Coronary artery (tissue), 2 donors: ENCODE data around the gene DIPK1C.

Experiments
- DNase-seq: peaks from one replicate; pipeline ENCODE4 v3.0.0-alpha.2; 2017; ENCODE audit warnings: low spot score
- H3K27ac ChIP-seq, 2 donors: fragments of 200-600 bp; sonication (generic); one replicate each; pipeline ENCODE4 v1.5.1; 2016 to 2019
- H3K4me3 ChIP-seq: fragments of 200-600 bp; sonication (generic); 2 replicates; pipeline ENCODE4 v1.5.1; 2016; ENCODE audit warnings: mild to moderate bottlenecking, moderate library complexity
- TF ChIP-seq, protein P1 (sequence below): fragments of 200-600 bp; sonication (generic); IDR thresholded peaks from one replicate; pipeline ENCODE4 v1.5.1; 2019; ENCODE audit warnings: antibody characterized with exemption

Gene DIPK1C

DNA sequence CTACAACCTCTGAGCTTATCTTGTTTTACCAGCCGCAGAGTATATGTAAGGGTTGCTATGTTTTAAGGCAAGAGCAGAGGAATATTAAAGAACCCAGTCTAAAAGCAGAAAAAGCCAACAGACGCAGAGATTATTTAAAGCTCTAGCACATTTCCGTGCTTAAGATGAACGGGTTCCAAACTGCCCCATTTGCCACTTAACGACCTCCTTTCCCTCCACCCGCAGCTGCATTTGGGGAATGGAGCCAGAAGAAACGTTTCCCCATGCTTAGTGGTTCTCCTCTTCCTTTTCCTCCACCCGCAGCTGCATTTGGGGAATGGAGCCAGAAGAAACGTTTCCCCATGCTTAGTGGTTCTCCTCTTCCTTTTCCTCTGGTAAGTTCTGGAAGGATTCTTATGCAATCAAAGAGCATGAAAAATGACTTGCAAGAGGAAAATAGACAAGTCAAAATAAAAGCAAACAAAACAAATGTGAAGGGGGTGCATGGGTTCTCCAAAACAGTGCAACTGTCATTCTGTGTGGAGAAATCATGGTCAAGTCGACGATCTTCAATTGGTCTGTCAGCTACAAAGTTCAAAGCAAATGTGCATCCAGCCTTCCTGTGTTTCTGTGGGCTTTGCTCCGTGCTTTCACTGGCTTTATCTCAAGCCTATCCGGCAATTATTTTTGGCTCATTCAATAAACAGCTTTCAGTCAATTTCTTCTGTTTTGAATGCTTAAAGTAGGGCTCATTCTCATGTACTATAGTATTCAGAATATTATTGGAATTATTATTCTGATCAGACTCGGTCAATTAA, 57.8 kb downstream of the DIPK1C start:
- Histone ChIP-seq H3K4me3 (peak overlapping the region; percentile 1), H3K27ac (no peak overlapping the region)
- TF ChIP-seq, protein P1, sequence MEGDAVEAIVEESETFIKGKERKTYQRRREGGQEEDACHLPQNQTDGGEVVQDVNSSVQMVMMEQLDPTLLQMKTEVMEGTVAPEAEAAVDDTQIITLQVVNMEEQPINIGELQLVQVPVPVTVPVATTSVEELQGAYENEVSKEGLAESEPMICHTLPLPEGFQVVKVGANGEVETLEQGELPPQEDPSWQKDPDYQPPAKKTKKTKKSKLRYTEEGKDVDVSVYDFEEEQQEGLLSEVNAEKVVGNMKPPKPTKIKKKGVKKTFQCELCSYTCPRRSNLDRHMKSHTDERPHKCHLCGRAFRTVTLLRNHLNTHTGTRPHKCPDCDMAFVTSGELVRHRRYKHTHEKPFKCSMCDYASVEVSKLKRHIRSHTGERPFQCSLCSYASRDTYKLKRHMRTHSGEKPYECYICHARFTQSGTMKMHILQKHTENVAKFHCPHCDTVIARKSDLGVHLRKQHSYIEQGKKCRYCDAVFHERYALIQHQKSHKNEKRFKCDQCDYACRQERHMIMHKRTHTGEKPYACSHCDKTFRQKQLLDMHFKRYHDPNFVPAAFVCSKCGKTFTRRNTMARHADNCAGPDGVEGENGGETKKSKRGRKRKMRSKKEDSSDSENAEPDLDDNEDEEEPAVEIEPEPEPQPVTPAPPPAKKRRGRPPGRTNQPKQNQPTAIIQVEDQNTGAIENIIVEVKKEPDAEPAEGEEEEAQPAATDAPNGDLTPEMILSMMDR: no peak
- no peak for DNase-seq

DNA sequence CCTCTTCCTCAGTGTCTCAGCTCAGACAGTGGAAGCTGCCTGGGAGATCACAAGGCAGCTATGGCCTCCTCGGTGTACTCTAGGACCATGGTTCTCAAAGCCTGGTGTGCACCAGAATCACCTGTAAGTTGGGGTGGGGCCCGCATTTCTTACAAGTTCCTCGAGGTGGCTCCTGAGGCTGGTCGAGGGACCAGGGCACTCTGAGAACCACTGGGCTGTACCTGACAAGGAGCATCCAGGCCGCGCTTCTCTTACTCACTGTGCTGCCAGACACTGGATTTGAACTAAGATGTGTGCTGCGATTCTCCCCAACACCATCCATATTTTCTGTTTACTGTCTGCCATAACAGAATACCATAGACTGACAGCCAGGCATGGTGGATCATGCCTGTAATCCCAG, 59.5 kb downstream of the DIPK1C start:
- no peak for DNase-seq
- TF ChIP-seq, protein P1: no peak
- H3K4me3 ChIP-seq: no peak overlapping the region
- H3K27ac ChIP-seq: no peak overlapping the region

DNA sequence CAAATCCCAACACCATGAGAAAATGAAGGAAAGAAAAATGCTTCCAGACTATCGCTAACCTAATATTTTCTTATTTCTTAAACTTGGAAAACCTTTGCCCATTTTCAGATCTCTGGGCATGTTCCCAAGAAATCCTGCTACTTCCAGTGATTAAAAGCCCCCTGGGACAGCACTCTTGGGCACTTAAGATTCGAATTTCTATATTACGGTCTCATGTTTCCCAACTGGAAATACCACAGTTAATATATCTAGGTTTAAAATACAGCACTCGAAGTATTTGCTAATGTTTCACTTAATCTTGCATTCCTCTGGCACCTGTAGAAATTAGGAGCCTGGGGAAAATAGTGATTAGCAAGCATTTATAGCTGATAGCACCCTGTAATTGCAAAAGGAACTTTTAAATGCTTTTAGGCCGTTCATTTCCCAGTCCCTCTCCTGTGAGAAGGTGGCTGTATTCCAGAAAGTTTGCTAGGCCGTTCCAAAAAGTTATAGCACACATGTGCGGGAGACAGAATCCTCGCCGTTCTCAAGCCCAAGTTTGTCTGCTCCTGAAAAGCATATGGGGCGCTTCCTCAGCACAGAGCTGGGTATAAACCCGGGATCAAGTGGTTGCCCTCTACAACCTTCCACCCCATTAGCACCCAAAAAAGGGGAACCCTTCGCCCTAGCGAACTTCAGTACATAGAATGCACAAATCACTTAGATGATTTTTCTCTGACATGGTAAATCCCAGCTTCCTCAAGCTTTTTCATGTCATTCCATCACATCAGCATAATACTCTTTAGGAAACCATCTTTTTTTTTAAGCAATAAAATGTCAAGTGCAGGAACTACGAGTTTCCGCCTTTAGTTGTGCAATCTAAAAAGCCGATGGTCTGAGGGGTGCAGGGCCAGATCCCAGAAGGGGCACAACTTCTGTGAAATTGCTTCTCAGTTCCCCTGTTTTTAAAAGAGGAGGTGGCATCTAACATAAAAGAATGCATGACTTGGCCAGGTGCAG, 60.6 kb downstream of the DIPK1C start:
- Histone ChIP-seq H3K4me3 (peak overlapping the region; percentile 38), H3K27ac (peak overlapping the region; percentile 51 to 71)
- no peak for DNase-seq
- TF ChIP-seq, protein P1: no peak

DNA sequence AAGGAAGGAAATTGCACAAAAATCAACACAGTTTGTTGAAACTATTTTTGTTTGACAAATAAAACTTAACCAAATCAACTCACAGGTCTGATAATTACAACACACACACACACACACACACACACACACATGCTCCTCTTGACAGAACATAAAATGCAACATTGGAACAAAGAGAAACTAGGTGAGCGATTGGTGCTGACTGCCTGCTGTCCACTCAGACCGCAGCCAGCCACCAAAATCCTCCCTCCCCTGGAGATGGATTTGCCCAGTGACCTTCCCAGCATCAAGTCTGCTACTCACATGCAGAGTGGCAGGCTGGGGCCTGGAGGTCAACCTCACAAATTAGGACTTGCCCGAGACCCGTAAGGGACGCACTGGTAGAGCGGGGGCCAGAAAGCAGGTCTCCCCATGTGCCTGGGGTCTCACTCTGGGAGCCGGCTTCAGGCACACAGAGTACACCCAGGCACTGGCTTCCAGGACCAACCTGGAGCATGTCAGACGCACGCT, 61.4 kb downstream of the DIPK1C start:
- TF ChIP-seq, protein P1: no peak
- H3K27ac ChIP-seq: peak overlapping the region; percentile 51 to 71
- peak overlapping the region; percentile 38 for H3K4me3 ChIP-seq
- no peak for DNase-seq

DNA sequence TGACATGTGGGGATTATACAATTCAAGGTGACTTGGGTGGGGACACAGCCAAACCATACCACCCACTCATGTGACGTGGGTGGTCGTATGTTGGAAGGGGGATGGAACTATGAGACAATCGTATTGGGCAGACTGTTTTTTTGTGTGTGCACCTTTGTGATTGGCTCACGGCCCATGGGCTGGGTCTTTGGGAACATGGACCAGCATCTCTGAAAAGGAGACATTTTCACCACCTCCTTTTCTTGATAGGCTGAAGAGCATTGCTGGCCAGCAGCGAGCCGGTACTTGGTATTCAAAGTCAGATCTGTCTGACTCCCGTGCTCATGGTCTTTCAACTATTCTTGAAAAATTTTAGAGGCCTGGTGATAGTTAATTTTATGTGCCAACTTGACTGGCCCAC, 62.1 kb downstream of the DIPK1C start:
- TF ChIP-seq, protein P1: no peak
- DNase-seq: no peak

DNA sequence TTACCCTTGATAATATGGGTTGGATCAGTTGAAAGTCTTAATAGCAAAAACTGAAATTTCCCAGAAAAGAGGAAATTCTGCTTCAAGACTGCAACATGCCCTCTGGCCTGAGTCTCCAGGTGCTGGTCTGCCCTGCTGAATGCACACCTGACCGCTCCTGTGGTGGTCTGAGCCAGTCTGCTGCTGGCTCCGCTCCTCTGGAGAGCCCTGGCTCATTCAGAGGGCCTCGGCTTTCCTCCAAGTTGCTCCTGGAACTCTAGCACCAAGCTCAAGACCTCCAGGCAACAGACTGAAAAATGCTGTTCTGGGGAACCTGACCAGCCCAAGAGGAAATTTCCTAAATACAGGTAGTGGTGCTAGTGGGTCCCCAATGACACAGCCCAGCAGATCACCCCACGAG, 64.8 kb downstream of the DIPK1C start:
- TF ChIP-seq, protein P1: no peak
- H3K27ac ChIP-seq: no peak overlapping the region
- DNase-seq: no peak
- H3K4me3 ChIP-seq: no peak overlapping the region

More for the DNA sequence above, 62.1 kb downstream of the DIPK1C start:
- Histone ChIP-seq H3K27ac (no peak overlapping the region), H3K4me3 (no peak overlapping the region)
